Thyroid gland (tissue), 4 donors: ENCODE results near the gene DYNC1I1. TPM values are rescaled to one million over a fixed set of nuclear protein-coding genes. Genes with fewer than 3 reads are reported as not detected.

Source experiments
- DNase-seq, 2 donors: peaks; one replicate each; pipeline ENCODE4 v3.0.0-alpha.2; 2019
- H3K27ac ChIP-seq, 3 donors: fragments of 200-600 bp; sonication (generic); 1 replicate in 2 of 3; 2 replicates in 1 of 3; pipeline ENCODE4 v1.5.1; 2016 to 2019; ENCODE audit warnings: mild to moderate bottlenecking in 1 of 3, moderate library complexity in 1 of 3
- H3K27me3 ChIP-seq: fragments of 200-600 bp; sonication (generic); one replicate; pipeline ENCODE4 v1.5.1; 2019
- H3K36me3 ChIP-seq, 2 donors: fragments of 200-600 bp; sonication (generic); one replicate each; pipeline ENCODE4 v1.5.1; 2016 to 2019
- H3K4me1 ChIP-seq, 2 donors: fragments of 200-600 bp; sonication (generic); one replicate each; pipeline ENCODE4 v1.5.1; 2017 to 2019
- H3K4me3 ChIP-seq, 3 donors: fragments of 200-600 bp; sonication (generic); replicated peaks in 1 of 3; 1 replicate in 2 of 3; 2 replicates in 1 of 3; pipeline ENCODE4 v1.5.1; 2016; ENCODE audit warnings: mild to moderate bottlenecking in 1 of 3
- H3K9me3 ChIP-seq: fragments of 200-600 bp; sonication (generic); one replicate; pipeline ENCODE4 v1.5.1; 2017
- CTCF ChIP-seq, 6 experiments: fragments of 200-600 bp in 3 of 6; fragments of 450-650 bp in 3 of 6; sonication (generic) in 3 of 6; IDR thresholded peaks; one replicate each; pipeline ENCODE4 v1.5.1; 2016 to 2019; ENCODE audit warnings: antibody characterized with exemption in 6 of 6, mild to moderate bottlenecking in 2 of 6, inconsistent platforms in 1 of 6, moderate library complexity in 1 of 6
- POLR2A ChIP-seq, 2 donors: fragments of 450-650 bp; IDR thresholded peaks; one replicate each; pipeline ENCODE4 v1.6.1; 2017; ENCODE audit warnings: antibody characterized with exemption in 2 of 2, mild to moderate bottlenecking in 2 of 2, moderate library complexity in 1 of 2
- WGBS, 2 donors: methylation state at CpG; one replicate each; pipeline ENCODE4 v1.1.5; 2017; 5-methylcytosine and 5-hydroxymethylcytosine counted together
- intact Hi-C: fragments of 100-400 bp; cut with DNase I; formaldehyde crosslinking; loops from one replicate; pipeline ENCODE4 v1.15.1; 2023
- total RNA-seq, 4 donors: library from RNA; depleted of rRNA; stranded (reverse); fragments of >200 nt; gene quantifications; one replicate each; pipeline ENCODE4 v1.2.3, GENCODE V29; 2016

The DYNC1I1 gene
- total RNA-seq, 4 donors from 2014 or later, result 6.6 to 12.8 (median 10.5) TPM

GRCh38 chr7:95824616-95825015 lies 52.3 kb downstream of the DYNC1I1 start:
- WGBS, 2 donors, result 82 to 84% methylated on average over 5 of the region's 5 CpGs
- intact Hi-C loops, result no loop called here

GRCh38 chr7:95828824-95829790 lies 56.8 kb downstream of the DYNC1I1 start:
- no peak for TF ChIP-seq CTCF (IDR thresholded peaks at IDR 0.05)
- TF ChIP-seq POLR2A (IDR thresholded peaks at IDR 0.05), result no peak
- Histone ChIP-seq H3K36me3 (no peaks in the 10 kb centered on the region), H3K9me3 (no peaks in the 10 kb centered on the region), H3K4me1 (no peaks in the 10 kb centered on the region), H3K27ac (no peak overlapping the region), H3K4me3 (no peak overlapping the region), H3K27me3 (no peaks in the 10 kb centered on the region)
- no peak for DNase-seq
- intact Hi-C loops, result no loop called here
- WGBS, 2 donors, result 63 to 69% methylated on average over 4 of the region's 4 CpGs

More at GRCh38 chr7:95824616-95825015, 52.3 kb downstream of the DYNC1I1 start:
- Histone ChIP-seq H3K4me1 (no peaks in the 10 kb centered on the region), H3K27ac (no peak overlapping the region), H3K9me3 (no peaks in the 10 kb centered on the region), H3K4me3 (no peak overlapping the region), H3K27me3 (no peaks in the 10 kb centered on the region), H3K36me3 (no peaks in the 10 kb centered on the region)
- DNase-seq, result no peak
- TF ChIP-seq CTCF (IDR thresholded peaks at IDR 0.05) (no peak), POLR2A (IDR thresholded peaks at IDR 0.05) (no peak)

GRCh38 chr7:95840953-95841950 lies 68.9 kb downstream of the DYNC1I1 start:
- 76 to 80% methylated on average over 4 of the region's 4 CpGs for WGBS, 2 donors
- TF ChIP-seq CTCF (IDR thresholded peaks at IDR 0.05) (no peak), POLR2A (IDR thresholded peaks at IDR 0.05) (no peak)
- H3K4me1 ChIP-seq, result no peaks in the 10 kb centered on the region
- H3K4me3 ChIP-seq, result no peak overlapping the region
- H3K9me3 ChIP-seq, result no peaks in the 10 kb centered on the region
- H3K27me3 ChIP-seq, result no peaks in the 10 kb centered on the region
- H3K36me3 ChIP-seq, result no peaks in the 10 kb centered on the region
- intact Hi-C loops, result no loop called here
- DNase-seq, result no peak
- H3K27ac ChIP-seq, result no peak overlapping the region

- TF ChIP-seq CTCF (IDR thresholded peaks at IDR 0.05), result no peak
- no peak for TF ChIP-seq POLR2A (IDR thresholded peaks at IDR 0.05)
- intact Hi-C loops, result no loop called here
- no peaks in the 10 kb centered on the region for H3K9me3 ChIP-seq
- no peaks in the 10 kb centered on the region for H3K36me3 ChIP-seq
- H3K27me3 ChIP-seq, result no peaks in the 10 kb centered on the region
- DNase-seq, result no peak
- 78 to 79% methylated on average over 2 of the region's 2 CpGs for WGBS, 2 donors
- H3K4me3 ChIP-seq, result no peak overlapping the region
- no peaks in the 10 kb centered on the region for H3K4me1 ChIP-seq
- H3K27ac ChIP-seq, result no peak overlapping the region
Observed at GRCh38 chr7:95843286-95843685, 70.9 kb downstream of the DYNC1I1 start.
